CD4-positive, alpha-beta T cell (primary cell): Measurements from ENCODE around the gene RAMP3. TPM values are rescaled to one million over a fixed set of nuclear protein-coding genes. Genes with fewer than 3 reads are reported as not detected.

Experiments
- ATAC-seq: fragments of 200-7000 bp; cut with Tn5 transposase; one replicate; pipeline ENCODE4 v1.10.0; 2022; ENCODE audit warnings: mild to moderate bottlenecking; ENCODE audit not compliant: poor library complexity
- CTCF ChIA-PET: fragments of 350-600 bp; sonication (Branson Sonifier 250); formaldehyde crosslinking; loops from one replicate; lab custom pipeline; 2021; ENCODE audit warnings: antibody characterized with exemption, inconsistent platforms; lab: Charles Lee
- POLR2A ChIA-PET: fragments of 350-600 bp; sonication (Branson Sonifier 250); formaldehyde crosslinking; loops from one replicate; lab custom pipeline; 2021; ENCODE audit warnings: antibody characterized with exemption, inconsistent platforms; lab: Charles Lee
- DNase-seq, 14 experiments: peaks; one replicate each; pipeline ENCODE4 v3.0.0-alpha.2; 2013 to 2020; ENCODE audit warnings: mixed read lengths in 2 of 14
- H3K27ac ChIP-seq, 2 donors: one replicate each; pipeline versions ENCODE4 v1.5.1 to v1.7.0; 2013; ENCODE audit warnings: low read length in 2 of 2, low read depth in 1 of 2, mild to moderate bottlenecking in 1 of 2
- H3K27me3 ChIP-seq, 2 experiments: 1 replicate in 1 of 2; 2 replicates in 1 of 2; pipeline versions ENCODE4 v1.6.1 to v1.7.0; 2013; ENCODE audit warnings: low read length in 2 of 2, control low read depth in 1 of 2, mild to moderate bottlenecking in 1 of 2, moderate library complexity in 1 of 2; ENCODE audit not compliant: insufficient read depth in 2 of 2, control insufficient read depth in 1 of 2
- H3K36me3 ChIP-seq: one replicate; pipeline ENCODE4 v1.6.1; 2013; ENCODE audit warnings: low read length, control low read depth; ENCODE audit not compliant: insufficient read depth
- H3K4me1 ChIP-seq: one replicate; pipeline ENCODE4 v1.6.1; 2013; ENCODE audit warnings: low read length, control low read depth; ENCODE audit not compliant: insufficient read depth
- H3K4me3 ChIP-seq: one replicate; pipeline ENCODE4 v1.5.1; 2013; ENCODE audit warnings: mild to moderate bottlenecking, low read length, moderate library complexity
- H3K9me3 ChIP-seq, 2 experiments: 1 replicate in 1 of 2; 2 replicates in 1 of 2; pipeline versions ENCODE4 v1.6.1 to v1.7.0; 2013; ENCODE audit warnings: low read length in 2 of 2, mild to moderate bottlenecking in 2 of 2, control low read depth in 1 of 2, moderate library complexity in 1 of 2; ENCODE audit not compliant: control insufficient read depth in 1 of 2, insufficient read depth in 1 of 2
- H3K27ac Mint-ChIP-seq: one replicate; pipeline ENCODE4 v1.8.0; 2020; ENCODE audit warnings: mixed read lengths
- H3K27me3 Mint-ChIP-seq: one replicate; pipeline ENCODE4 v1.8.0; 2021; ENCODE audit warnings: mixed read lengths
- H3K36me3 Mint-ChIP-seq: one replicate; pipeline ENCODE4 v1.8.0; 2021; ENCODE audit warnings: low read depth, mixed read lengths
- H3K4me1 Mint-ChIP-seq: one replicate; pipeline ENCODE4 v1.8.0; 2021; ENCODE audit warnings: low read depth, mixed read lengths
- H3K4me3 Mint-ChIP-seq: one replicate; pipeline ENCODE4 v1.8.0; 2020; ENCODE audit warnings: mild to moderate bottlenecking, mixed read lengths
- H3K9me3 Mint-ChIP-seq: one replicate; pipeline ENCODE4 v1.8.0; 2020; ENCODE audit warnings: mixed read lengths
- CTCF ChIP-seq: fragments of 200-600 bp; IDR thresholded peaks from one replicate; pipeline ENCODE4 v1.8.0; 2022; ENCODE audit warnings: antibody characterized with exemption, mild to moderate bottlenecking
- intact Hi-C, 2 experiments: fragments of 100-400 bp; cut with DNase I in 1 of 2; cut with micrococcal nuclease in 1 of 2; formaldehyde crosslinking; loops; one replicate each; pipeline versions ENCODE4 v1.15.1 to v1.9.0; 2023 to 2025; cut with DNase I, micrococcal nuclease
- total RNA-seq, 174 experiments: library from RNA in 2 of 174; stranded (reverse) in 2 of 174; gene quantifications; one replicate each; pipeline ENCODE4 v1.2.3 and lab custom pipeline; 2021 to 2026

Gene RAMP3
- total RNA-seq, 2 experiments from 2014 or later = not detected

- Mint-ChIP-seq H3K4me3 (no peak overlapping the region), H3K4me1 (no peaks in the 10 kb centered on the region), H3K9me3 (no peaks in the 10 kb centered on the region), H3K27me3 (peaks cover 3% of the 10 kb centered on the region), H3K36me3 (no peaks in the 10 kb centered on the region), H3K27ac (no peak overlapping the region)
- H3K4me3 ChIP-seq = no peak overlapping the region
- no peak for DNase-seq
- ATAC-seq = no peak
- ChIA-PET POLR2A (no interaction called here), CTCF (no interaction called here)
- H3K27ac ChIP-seq = no peak overlapping the region
- no peaks in the 10 kb centered on the region for H3K4me1 ChIP-seq
- no peaks in the 10 kb centered on the region for H3K27me3 ChIP-seq
- intact Hi-C loops = no loop called here
- H3K36me3 ChIP-seq = no peaks in the 10 kb centered on the region
- TF ChIP-seq CTCF = no peak
- no peaks in the 10 kb centered on the region for H3K9me3 ChIP-seq
Measured at GRCh38 chr7:45186261-45186813, 28.7 kb downstream of the RAMP3 start.

DNA sequence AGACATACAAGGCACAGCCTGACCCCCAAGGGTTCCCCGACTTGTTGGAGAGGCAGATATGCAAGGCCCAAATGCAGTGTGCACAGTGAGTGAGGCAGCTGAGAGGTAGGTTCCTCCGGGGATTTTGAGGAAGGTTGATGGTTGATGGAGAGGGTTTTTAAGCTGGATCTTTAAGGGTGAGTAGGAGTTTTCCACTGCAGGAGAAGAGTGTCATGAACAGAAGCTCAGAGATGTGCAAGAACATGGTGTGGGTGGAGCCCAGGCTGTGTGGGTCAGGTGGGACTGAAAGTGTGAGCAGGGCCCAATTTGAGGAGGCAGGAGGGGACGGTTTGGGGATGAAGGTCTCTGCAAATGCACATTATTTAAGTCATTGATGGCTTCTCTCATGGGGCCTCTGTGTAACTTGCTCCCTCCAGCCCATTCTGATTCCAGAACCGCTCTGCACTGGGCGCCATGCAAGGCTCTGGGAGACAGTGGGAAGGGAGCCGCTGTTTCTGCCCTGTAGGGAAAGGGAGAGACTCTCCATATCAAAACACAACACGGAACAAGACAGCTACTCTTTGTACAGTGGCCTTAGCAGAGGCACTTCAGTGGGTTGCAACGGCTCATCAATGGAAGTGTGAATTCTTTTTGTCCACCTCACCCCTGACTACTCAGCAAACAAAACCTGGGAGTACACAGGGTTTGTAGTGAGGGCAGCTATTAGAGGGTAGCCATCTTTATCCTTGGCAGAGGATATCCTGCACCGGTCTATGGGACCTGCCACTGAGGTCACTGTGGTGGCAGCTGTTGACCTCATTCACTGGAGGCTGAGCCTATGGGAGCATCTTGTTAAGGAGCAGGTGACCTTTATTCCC, 29.7 kb downstream of the RAMP3 start:
- TF ChIP-seq CTCF = no peak
- no peaks in the 10 kb centered on the region for H3K36me3 Mint-ChIP-seq
- intact Hi-C loops = no loop called here
- no peak overlapping the region for H3K27ac ChIP-seq
- H3K36me3 ChIP-seq = no peaks in the 10 kb centered on the region
- POLR2A ChIA-PET = no interaction called here
- H3K27ac Mint-ChIP-seq = no peak overlapping the region
- H3K4me3 Mint-ChIP-seq = no peak overlapping the region
- H3K4me3 ChIP-seq = no peak overlapping the region
- no peaks in the 10 kb centered on the region for H3K9me3 ChIP-seq
- ATAC-seq (no peak), DNase-seq (no peak)
- no peaks in the 10 kb centered on the region for H3K9me3 Mint-ChIP-seq
- peaks cover 7% of the 10 kb centered on the region for H3K27me3 Mint-ChIP-seq
- H3K4me1 ChIP-seq = no peaks in the 10 kb centered on the region
- H3K4me1 Mint-ChIP-seq = no peaks in the 10 kb centered on the region
- CTCF ChIA-PET = interaction anchor here (0.6 kb wide), 1 partner anchor 51 kb away, joined by 3 read pairs; no protein-coding TSS in a partner anchor
- no peaks in the 10 kb centered on the region for H3K27me3 ChIP-seq

- Histone ChIP-seq H3K27ac (no peak overlapping the region), H3K36me3 (no peaks in the 10 kb centered on the region), H3K4me1 (no peaks in the 10 kb centered on the region), H3K27me3 (no peaks in the 10 kb centered on the region), H3K4me3 (no peak overlapping the region), H3K9me3 (no peaks in the 10 kb centered on the region)
- Mint-ChIP-seq H3K9me3 (no peaks in the 10 kb centered on the region), H3K36me3 (no peaks in the 10 kb centered on the region), H3K27ac (no peak overlapping the region), H3K4me1 (no peaks in the 10 kb centered on the region), H3K27me3 (peaks cover 7% of the 10 kb centered on the region), H3K4me3 (no peak overlapping the region)
- ChIA-PET POLR2A (no interaction called here), CTCF (no interaction called here)
- no peak for DNase-seq
- no peak for TF ChIP-seq CTCF
- intact Hi-C loops = no loop called here
- no peak for ATAC-seq
Measured at GRCh38 chr7:45187946-45188411, 30.4 kb downstream of the RAMP3 start.
